Keratinocyte (primary cell): ENCODE results near the gene LGSN. TPM values are rescaled to one million over a fixed set of nuclear protein-coding genes. Genes with fewer than 3 reads are reported as not detected.
A peak's percentile ranks its signal among the peaks of the same experiment; 100 is the strongest.

Source experiments
- DNase-seq: peaks from one replicate; pipeline ENCODE4 v3.0.0-alpha.2; 2011; ENCODE audit warnings: low read depth, missing footprints, low spot score
- FAIRE-seq: peaks from 2 replicates; lab custom pipeline; 2011; peaks lifted over from hg19 to GRCh38; lab: Jason Lieb, UNC
- H2AFZ ChIP-seq: 2 replicates; pipeline ENCODE4 v1.6.0; 2012; ENCODE audit warnings: low read length, control low read depth, inconsistent platforms; ENCODE audit not compliant: control insufficient read depth
- H3K27ac ChIP-seq: 2 replicates; pipeline ENCODE4 v1.5.1; 2011; ENCODE audit warnings: low read length; ENCODE audit not compliant: control insufficient read depth, insufficient read depth
- H3K27me3 ChIP-seq: 3 replicates; pipeline ENCODE4 v1.6.0; 2011; ENCODE audit warnings: low read length; ENCODE audit not compliant: control insufficient read depth, insufficient read depth; ENCODE audit errors: extremely low read depth
- H3K36me3 ChIP-seq, 2 experiments: 2 replicates in 1 of 2; 3 replicates in 1 of 2; pipeline ENCODE4 v1.5.1; 2011; ENCODE audit warnings: low read length in 2 of 2, mild to moderate bottlenecking in 1 of 2; ENCODE audit not compliant: control insufficient read depth in 2 of 2, insufficient read depth in 2 of 2; ENCODE audit errors: extremely low read depth in 1 of 2
- H3K4me1 ChIP-seq: 3 replicates; pipeline ENCODE4 v1.5.1; 2011; ENCODE audit warnings: low read length; ENCODE audit not compliant: control insufficient read depth, insufficient read depth; ENCODE audit errors: extremely low read depth
- H3K4me2 ChIP-seq: 3 replicates; pipeline ENCODE4 v1.6.0; 2011; ENCODE audit warnings: low read depth, low read length; ENCODE audit not compliant: control insufficient read depth, insufficient read depth; ENCODE audit errors: extremely low read depth
- H3K4me3 ChIP-seq, 3 experiments: fragments of 200-600 bp in 1 of 3; sonication (generic) in 1 of 3; 2 replicates in 2 of 3; 3 replicates in 1 of 3; pipeline ENCODE4 v1.5.1; 2011 to 2016; ENCODE audit warnings: low read length in 3 of 3, mild to moderate bottlenecking in 3 of 3, control low read depth in 2 of 3, inconsistent platforms in 1 of 3, low read depth in 1 of 3, mixed read lengths in 1 of 3, mixed run types in 1 of 3, moderate library complexity in 1 of 3; ENCODE audit not compliant: control insufficient read depth in 2 of 3, insufficient read depth in 2 of 3; ENCODE audit errors: extremely low read depth in 1 of 3
- H3K79me2 ChIP-seq: 2 replicates; pipeline ENCODE4 v1.6.0; 2012; ENCODE audit warnings: low read length; ENCODE audit not compliant: control insufficient read depth, insufficient read depth
- H3K9ac ChIP-seq: 3 replicates; pipeline ENCODE4 v1.6.0; 2011; ENCODE audit warnings: low read length; ENCODE audit not compliant: control insufficient read depth, insufficient read depth; ENCODE audit errors: extremely low read depth
- H3K9me1 ChIP-seq: 3 replicates; pipeline ENCODE4 v1.6.0; 2011; ENCODE audit warnings: low read length; ENCODE audit not compliant: control insufficient read depth, insufficient read depth; ENCODE audit errors: extremely low read depth
- H3K9me3 ChIP-seq: 2 replicates; pipeline ENCODE4 v1.5.1; 2012; ENCODE audit warnings: low read depth, low read length; ENCODE audit not compliant: control insufficient read depth
- H4K20me1 ChIP-seq: 3 replicates; pipeline ENCODE4 v1.6.0; 2011; ENCODE audit warnings: low read length; ENCODE audit not compliant: control insufficient read depth, insufficient read depth; ENCODE audit errors: extremely low read depth
- CTCF ChIP-seq, 3 experiments: IDR thresholded peaks in 1 of 3; conservative IDR thresholded peaks in 1 of 3; optimal IDR thresholded peaks in 1 of 3; 2 replicates in 2 of 3; 3 replicates in 1 of 3; pipeline versions ENCODE3 to v1.5.1; 2011; ENCODE audit warnings: low read length in 3 of 3, mild to moderate bottlenecking in 3 of 3, moderate library complexity in 2 of 3, control low read depth in 1 of 3, inconsistent platforms in 1 of 3; ENCODE audit not compliant: insufficient read depth in 2 of 3; ENCODE audit errors: extremely low read depth in 1 of 3
- EZH2 ChIP-seq: IDR thresholded peaks from one replicate; pipeline ENCODE4 v1.6.1; 2012; ENCODE audit warnings: inconsistent platforms, mild to moderate bottlenecking, low read length, moderate library complexity
- dilution Hi-C: fragments of 300-500 bp; cut with MboI; formaldehyde crosslinking; loops from one replicate; pipeline ENCODE4 v1.7.0; 2020; ENCODE audit warnings: low sequenced_read_pairs; ENCODE audit not compliant: extremely low pct_ligation_motif_present
- polyA plus RNA-seq, 5 experiments: library from polyadenylated mRNA; depleted of rRNA in 3 of 5; stranded (reverse) in 3 of 5; stranded (forward) in 1 of 5; unstranded in 1 of 5; fragments of >200 nt; gene quantifications; 1 replicate in 1 of 5; 2 replicates in 3 of 5; 3 replicates in 1 of 5; pipeline versions ENCODE4 v1.2.1 to v1.2.3, GENCODE V29; 2011 to 2012; ENCODE audit warnings: missing spikeins in 2 of 5, low read depth in 1 of 5, low replicate concordance in 1 of 5

The LGSN gene
- polyA plus RNA-seq, 1 donor (not counting 4 experiments of a cell fraction or from before 2014, with no cell fraction given) = not detected

GRCh38 chr6:63349401-63349800 is 29.6 kb upstream of the LGSN start:
- Histone ChIP-seq H3K4me1 (peaks cover 16% of the 10 kb centered on the region), H2AFZ (no peak overlapping the region), H3K4me3 (no peak overlapping the region), H3K4me2 (no peak overlapping the region), H3K27me3 (no peaks in the 10 kb centered on the region), H3K9ac (no peak overlapping the region), H4K20me1 (no peaks in the 10 kb centered on the region), H3K27ac (no peak overlapping the region), H3K9me1 (no peaks in the 10 kb centered on the region), H3K9me3 (no peaks in the 10 kb centered on the region), H3K79me2 (no peaks in the 10 kb centered on the region), H3K36me3 (no peaks in the 10 kb centered on the region)
- dilution Hi-C loops = no loop called here
- DNase-seq (no peak), FAIRE-seq (peak; percentile 67)
- TF ChIP-seq CTCF (optimal IDR thresholded peaks at IDR 0.05 in 1 of 3, IDR thresholded peaks at IDR 0.05 in 1 of 3, conservative IDR thresholded peaks at IDR 0.05 in 1 of 3; ENCODE audit: extremely low read depth in 1 of 3, insufficient read depth in 2 of 3, low read length in 3 of 3) (no peak), EZH2 (no peak)

GRCh38 chr6:63348836-63349235 is 29.1 kb upstream of the LGSN start:
- H3K4me1 ChIP-seq = peaks cover 16% of the 10 kb centered on the region
- peak overlapping the region; percentile 42 for H2AFZ ChIP-seq
- DNase-seq (no peak), FAIRE-seq (no peak)
- dilution Hi-C loops = no loop called here
- H3K79me2 ChIP-seq = no peaks in the 10 kb centered on the region
- H3K9ac ChIP-seq = no peak overlapping the region
- peak overlapping the region; percentile 9 for H3K4me2 ChIP-seq
- TF ChIP-seq EZH2 (no peak), CTCF (optimal IDR thresholded peaks at IDR 0.05 in 1 of 3, IDR thresholded peaks at IDR 0.05 in 1 of 3, conservative IDR thresholded peaks at IDR 0.05 in 1 of 3; ENCODE audit: extremely low read depth in 1 of 3, insufficient read depth in 2 of 3, low read length in 3 of 3) (no peak)
- H3K9me3 ChIP-seq = no peaks in the 10 kb centered on the region
- H3K36me3 ChIP-seq = no peaks in the 10 kb centered on the region
- H4K20me1 ChIP-seq = no peaks in the 10 kb centered on the region
- H3K27me3 ChIP-seq = no peaks in the 10 kb centered on the region
- no peak overlapping the region for H3K4me3 ChIP-seq
- H3K27ac ChIP-seq = no peak overlapping the region
- no peaks in the 10 kb centered on the region for H3K9me1 ChIP-seq
